ENCODE data around the gene CEP128.

CEP128 gene

DNA sequence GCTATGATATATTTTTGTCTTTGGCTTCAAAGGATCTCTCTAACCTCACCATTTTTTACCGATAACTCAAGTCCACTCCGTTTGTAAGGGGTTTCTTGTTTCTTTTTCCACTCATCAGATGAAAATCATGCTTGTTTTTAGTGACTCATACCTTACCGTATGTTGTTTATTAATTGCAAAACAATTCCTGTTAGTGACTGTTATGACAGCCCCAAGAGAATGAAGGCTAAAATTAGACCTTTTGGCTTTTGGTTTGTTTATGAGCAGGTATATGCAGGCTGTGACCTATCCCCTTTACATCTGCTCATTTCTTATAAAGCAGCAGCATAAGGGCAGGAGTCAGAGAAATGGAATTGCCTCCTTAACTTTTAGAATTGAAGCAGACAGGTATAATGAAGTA is 319.8 kb downstream of the CEP128 start:
- DNase-seq (ENCODE audit: low read depth in 2 of 2, low spot score in 1 of 2): no peak

DNA sequence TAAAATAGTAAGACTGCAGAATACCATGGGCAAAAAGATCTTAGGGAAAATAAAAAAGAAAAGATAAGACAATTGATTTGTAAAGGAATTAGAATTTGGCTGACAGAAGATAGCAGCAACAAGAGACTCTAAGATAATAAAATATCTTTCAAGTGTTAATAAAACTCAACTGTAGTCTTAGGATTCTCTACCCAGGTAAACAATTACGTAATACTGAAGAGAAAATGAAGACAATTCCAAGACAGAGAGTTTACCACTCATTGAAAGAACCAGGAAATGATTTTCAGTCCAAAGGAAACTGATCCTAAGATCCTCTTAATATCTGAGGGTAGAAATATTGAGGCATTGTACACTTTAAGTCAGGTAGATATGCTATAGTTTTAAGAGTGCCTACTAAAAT is 321.1 kb downstream of the CEP128 start:
- DNase-seq (ENCODE audit: low read depth in 2 of 2, low spot score in 1 of 2): no peak

- no peak for DNase-seq (ENCODE audit: low read depth in 2 of 2, low spot score in 1 of 2)
Measured at GRCh38 chr14:80618751-80619329, 322.7 kb downstream of the CEP128 start.

GRCh38 chr14:80615831-80616230 is 325.7 kb downstream of the CEP128 start:
- DNase-seq (ENCODE audit: low read depth in 2 of 2, low spot score in 1 of 2): no peak

DNA sequence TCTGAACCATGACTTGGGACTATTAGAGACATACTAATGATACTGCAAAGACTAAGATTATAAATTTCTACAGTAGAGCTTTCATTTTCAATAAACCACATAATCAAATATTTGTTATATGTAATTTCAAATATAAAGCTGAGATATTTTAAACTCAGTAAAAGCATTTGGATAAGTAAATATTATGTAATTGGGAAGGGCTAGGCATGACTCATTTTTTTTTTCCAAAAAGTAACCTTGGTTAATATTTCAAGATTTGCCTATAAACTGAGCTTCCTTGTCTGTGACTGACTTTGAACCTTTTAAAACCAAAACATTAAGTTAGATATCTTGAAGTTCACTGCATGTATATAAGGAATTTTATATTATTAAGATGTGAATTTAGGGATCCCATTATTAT is 332.5 kb downstream of the CEP128 start:
- no peak for DNase-seq (ENCODE audit: low read depth in 2 of 2, low spot score in 1 of 2)

- DNase-seq (ENCODE audit: low read depth in 2 of 2, low spot score in 1 of 2): no peak
Measured at GRCh38 chr14:80608563-80608962, 333.0 kb downstream of the CEP128 start.

- no peak for DNase-seq (ENCODE audit: low read depth in 2 of 2, low spot score in 1 of 2)
Measured at GRCh38 chr14:80607430-80608190, 333.9 kb downstream of the CEP128 start.

DNA sequence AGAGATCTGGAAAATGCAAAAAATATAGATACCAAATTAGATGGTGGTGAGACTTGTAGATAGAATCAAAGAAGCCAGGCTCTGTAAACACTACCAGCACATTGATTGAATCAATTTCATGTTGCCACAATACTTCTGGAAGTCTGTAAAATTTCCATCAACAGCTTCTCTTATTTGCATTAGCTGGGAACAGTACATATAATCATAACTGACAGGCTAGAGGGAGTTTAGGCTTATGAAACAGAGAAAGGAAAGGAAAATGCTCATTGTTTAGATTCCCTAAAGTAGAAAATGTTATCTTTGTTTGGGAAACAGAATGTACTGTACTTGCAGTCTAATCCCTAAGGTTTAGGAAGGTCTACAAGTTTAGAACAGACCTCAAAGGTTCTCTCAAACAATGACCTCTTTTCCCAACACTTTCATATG is 335.2 kb downstream of the CEP128 start:
- no peak for DNase-seq (ENCODE audit: low read depth in 2 of 2, low spot score in 1 of 2)

DNA sequence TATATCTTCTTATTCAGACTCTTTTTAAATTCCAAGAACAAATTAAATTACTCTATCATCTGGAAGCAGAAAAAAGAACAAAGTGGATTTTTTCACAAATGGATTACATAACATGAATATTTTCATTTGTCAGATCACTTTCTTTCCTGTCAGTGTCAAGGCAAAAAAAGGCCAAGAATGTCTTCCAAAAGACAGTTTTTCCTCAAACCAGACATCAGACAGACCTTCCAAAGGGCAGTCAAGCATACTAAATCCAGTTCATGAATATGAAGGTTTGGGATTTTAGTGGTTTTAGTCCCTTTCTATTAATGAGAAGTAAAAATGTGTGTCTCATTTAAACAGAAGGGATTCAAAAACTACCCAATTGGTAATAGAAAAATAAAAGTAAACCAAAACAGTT is 336.0 kb downstream of the CEP128 start:
- no peak for DNase-seq (ENCODE audit: low read depth in 2 of 2, low spot score in 1 of 2)

DNA sequence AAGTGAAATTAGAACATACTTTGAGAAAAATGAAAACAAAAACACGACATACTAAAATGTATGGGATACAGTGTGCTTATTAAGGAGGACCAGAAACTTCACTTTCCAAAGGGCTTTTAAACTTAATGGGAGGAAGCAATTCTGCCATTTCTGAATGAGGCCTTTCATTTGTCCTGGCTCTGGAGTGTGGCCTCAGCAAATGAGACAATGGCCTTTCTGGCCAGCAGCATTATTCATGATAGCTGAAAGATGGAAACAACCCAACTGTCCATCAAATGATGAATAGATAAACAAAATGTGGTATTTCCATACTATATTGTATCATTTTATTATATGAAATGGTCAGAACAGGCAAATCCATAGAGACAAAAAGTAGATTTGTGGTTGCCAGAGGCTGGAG is 338.6 kb downstream of the CEP128 start:
- no peak for DNase-seq (ENCODE audit: low read depth in 2 of 2, low spot score in 1 of 2)

DNA sequence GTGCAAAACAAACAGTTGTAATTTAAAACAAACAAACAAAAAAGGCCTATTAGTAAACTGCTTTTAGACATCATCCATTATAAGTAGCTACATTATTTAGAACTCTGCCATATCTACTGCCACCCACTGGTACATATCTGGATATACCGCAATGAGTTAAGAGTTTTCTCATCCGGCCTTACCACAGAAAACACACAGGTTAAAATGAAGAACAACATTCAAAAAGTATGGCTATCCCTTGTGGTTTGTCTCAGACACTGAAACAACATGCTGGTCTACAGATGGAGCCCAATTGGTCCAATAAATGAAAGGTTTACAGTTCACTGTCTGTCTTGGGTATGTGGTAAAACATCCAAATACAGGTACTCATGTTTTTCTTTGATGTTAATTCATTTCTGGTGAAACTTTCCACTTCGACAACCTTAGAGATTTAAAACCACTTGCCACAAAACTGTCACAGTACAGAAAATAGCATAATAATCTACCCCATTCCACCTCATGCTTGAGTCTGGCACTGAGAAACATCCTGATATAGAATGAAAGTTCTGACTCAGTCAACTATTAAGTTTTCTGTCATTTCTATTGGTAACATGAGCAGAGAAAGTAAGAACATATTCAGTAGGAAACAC is 354.3 kb downstream of the CEP128 start:
- no peak for DNase-seq (ENCODE audit: low read depth in 2 of 2, low spot score in 1 of 2)

GRCh38 chr14:80586131-80586530 is 355.4 kb downstream of the CEP128 start:
- DNase-seq (ENCODE audit: low read depth in 2 of 2, low spot score in 1 of 2): no peak

- DNase-seq (ENCODE audit: low read depth in 2 of 2, low spot score in 1 of 2): no peak
Measured at GRCh38 chr14:80585506-80585835, 356.1 kb downstream of the CEP128 start.

DNA sequence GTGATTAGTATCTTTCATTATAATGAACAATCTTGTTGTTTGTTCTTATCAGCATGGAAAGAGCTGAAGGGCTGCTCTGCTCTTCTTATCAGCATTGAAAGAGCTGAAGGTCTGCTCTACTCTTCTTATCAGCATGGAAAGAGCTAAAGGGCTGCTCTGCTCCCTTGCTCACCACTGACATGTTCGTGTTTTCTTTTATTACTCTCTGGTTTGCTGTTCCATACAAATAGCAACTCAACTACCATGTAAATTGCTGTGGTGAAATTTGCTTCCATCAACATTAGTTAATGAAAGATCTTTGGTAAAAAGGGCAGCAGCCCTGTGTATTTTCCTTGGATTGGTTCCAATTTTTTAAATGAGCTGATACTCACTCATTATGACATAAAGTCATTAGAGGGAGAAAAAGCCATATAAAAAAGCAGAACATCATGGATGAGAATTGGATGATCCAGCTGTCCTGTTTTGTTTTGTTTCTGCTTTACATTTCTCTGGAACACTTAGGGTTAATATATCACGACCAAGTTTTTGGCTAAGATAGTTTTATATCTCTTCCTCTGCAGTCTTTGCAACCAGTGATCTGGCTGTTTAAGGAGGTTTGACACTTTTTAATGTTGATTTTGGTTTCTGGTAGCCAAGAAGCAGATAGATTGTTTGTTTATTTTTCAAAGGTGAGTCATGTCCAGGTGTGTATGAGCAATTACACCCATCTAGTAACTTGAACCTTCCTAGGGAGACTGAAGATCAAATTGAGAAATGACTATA is 356.6 kb downstream of the CEP128 start:
- DNase-seq (ENCODE audit: low read depth in 2 of 2, low spot score in 1 of 2): no peak

DNA sequence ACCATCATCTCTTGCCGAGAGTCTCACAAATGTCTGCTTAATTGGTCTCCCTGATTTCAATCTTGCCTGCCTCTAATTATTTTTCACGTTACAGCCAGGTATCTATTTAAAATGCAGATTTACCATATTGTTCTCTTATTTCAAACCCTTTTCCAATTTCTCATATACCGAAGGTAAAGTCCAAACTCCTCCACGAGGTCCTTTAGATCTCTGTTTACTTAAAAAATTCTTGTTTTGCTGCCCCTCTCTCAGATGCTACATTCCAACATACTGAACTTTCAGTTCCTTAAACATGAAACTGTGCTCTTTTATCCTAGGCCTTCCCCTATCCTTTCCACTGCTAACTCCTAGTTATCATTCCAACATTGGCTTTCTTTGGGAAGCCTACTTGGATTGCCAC is 363.9 kb downstream of the CEP128 start:
- no peak for DNase-seq (ENCODE audit: low read depth in 2 of 2, low spot score in 1 of 2)

- no peak for DNase-seq (ENCODE audit: low read depth in 2 of 2, low spot score in 1 of 2)
Measured at GRCh38 chr14:80576401-80576800, 365.1 kb downstream of the CEP128 start.

- no peak for DNase-seq (ENCODE audit: low read depth in 2 of 2, low spot score in 1 of 2)
Measured at GRCh38 chr14:80575763-80576162, 365.8 kb downstream of the CEP128 start.

GRCh38 chr14:80572666-80573065 is 368.9 kb downstream of the CEP128 start:
- DNase-seq (ENCODE audit: low read depth in 2 of 2, low spot score in 1 of 2): no peak

- no peak for DNase-seq (ENCODE audit: low read depth in 2 of 2, low spot score in 1 of 2)
Measured at GRCh38 chr14:80570930-80571298, 370.6 kb downstream of the CEP128 start.

- no peak for DNase-seq (ENCODE audit: low read depth in 2 of 2, low spot score in 1 of 2)
Measured at GRCh38 chr14:80567905-80568536, 373.5 kb downstream of the CEP128 start.

DNA sequence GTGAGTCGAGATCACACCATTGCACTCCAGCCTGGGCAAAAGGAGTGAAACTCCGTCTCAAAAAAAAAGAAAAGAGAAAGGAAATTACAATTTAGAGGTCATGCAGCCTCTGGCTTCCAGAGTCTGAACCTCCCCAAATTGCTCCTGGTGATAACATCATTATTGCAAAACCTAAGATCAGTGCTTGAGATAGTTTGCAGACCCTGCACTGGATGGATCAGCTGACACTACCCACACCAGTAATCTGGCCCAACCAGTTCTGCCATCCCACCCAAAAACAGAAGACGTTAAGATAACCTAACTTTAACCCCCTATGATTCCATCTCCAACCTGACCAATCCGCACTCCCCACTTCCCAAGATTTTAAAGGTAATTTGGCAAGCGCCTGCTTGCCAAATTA is 376.5 kb downstream of the CEP128 start:
- no peak for DNase-seq (ENCODE audit: low read depth in 2 of 2, low spot score in 1 of 2)

DNA sequence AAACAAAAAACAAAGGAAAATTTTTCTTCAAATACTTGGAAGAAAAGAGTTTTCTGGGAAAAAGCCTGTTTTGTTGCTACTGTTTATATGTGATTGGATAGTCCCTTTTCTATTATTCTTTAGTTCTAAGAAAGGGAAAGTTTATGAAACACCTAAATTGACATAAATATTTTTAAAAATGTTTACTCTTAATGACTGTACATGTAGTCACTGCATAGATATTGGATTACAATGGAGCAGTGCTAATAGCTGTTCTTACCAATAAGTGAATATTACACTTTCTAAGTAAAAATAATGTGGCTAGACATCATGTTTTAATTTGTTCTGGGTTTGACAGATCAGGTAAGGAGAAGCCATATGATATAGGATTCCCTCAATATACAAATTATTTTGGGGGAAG is 377.5 kb downstream of the CEP128 start:
- no peak for DNase-seq (ENCODE audit: low read depth in 2 of 2, low spot score in 1 of 2)
